Parathyroid adenoma (tissue), 2 donors: ENCODE measurements around the gene BAIAP3.

Experiments used
- H2AFZ ChIP-seq: fragments of 300-600 bp; sonication (generic); one replicate; pipeline ENCODE4 v1.7.0; 2017; ENCODE audit warnings: antibody characterized with exemption, mild to moderate bottlenecking
- H3K27ac ChIP-seq: fragments of 300-600 bp; sonication (generic); one replicate; pipeline ENCODE4 v1.7.0; 2017
- H3K27me3 ChIP-seq: fragments of 300-600 bp; sonication (generic); one replicate; pipeline ENCODE4 v1.7.0; 2017; ENCODE audit warnings: low read length; ENCODE audit not compliant: control insufficient read depth, insufficient read depth
- H3K36me3 ChIP-seq: fragments of 300-600 bp; sonication (generic); one replicate; pipeline ENCODE4 v1.7.0; 2017; ENCODE audit warnings: low read length; ENCODE audit not compliant: control insufficient read depth, insufficient read depth
- H3K4me1 ChIP-seq: fragments of 300-600 bp; sonication (generic); one replicate; pipeline ENCODE4 v1.7.0; 2017; ENCODE audit warnings: control low read depth
- H3K4me2 ChIP-seq: fragments of 300-600 bp; sonication (generic); one replicate; pipeline ENCODE4 v1.7.0; 2017; ENCODE audit warnings: low read length
- H3K4me3 ChIP-seq: fragments of 300-600 bp; sonication (generic); one replicate; pipeline ENCODE4 v1.7.0; 2017; ENCODE audit warnings: low read depth, low read length
- H3K79me2 ChIP-seq: fragments of 300-600 bp; sonication (generic); one replicate; pipeline ENCODE4 v1.7.0; 2017; ENCODE audit warnings: control low read depth
- H3K9ac ChIP-seq: fragments of 300-600 bp; sonication (generic); one replicate; pipeline ENCODE4 v1.7.0; 2017; ENCODE audit warnings: mild to moderate bottlenecking
- H3K9me3 ChIP-seq: fragments of 300-600 bp; sonication (generic); one replicate; pipeline ENCODE4 v1.7.0; 2017; ENCODE audit warnings: low read length; ENCODE audit not compliant: control insufficient read depth
- CTCF ChIP-seq: fragments of 300-600 bp; sonication (generic); IDR thresholded peaks from one replicate; pipeline ENCODE4 v1.7.0; 2017; ENCODE audit warnings: antibody characterized with exemption, mild to moderate bottlenecking
- donor health status: primary hyperparathyroidism.

The BAIAP3 gene

DNA sequence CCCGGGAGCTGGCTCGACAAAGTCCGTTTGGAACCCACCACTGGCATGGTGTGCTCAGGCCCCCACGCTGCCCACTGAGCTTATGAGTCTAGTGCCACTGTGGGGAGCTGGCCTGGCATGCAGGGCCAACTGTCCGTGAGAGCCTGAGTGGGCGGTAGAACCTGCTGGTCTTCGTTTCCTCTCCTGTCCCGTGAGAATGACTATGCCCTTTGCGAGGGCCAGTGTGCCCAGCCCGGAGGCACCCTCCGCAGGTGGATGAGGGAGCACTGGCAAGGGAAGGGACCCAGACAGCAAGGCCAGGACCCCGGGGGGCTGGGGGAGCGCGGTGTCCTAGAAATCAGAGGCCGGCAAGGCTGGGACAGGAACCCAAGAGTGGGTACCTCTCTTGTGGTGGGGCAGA lies 3.2 kb downstream of the BAIAP3 start:
- no peak overlapping the region for H3K9ac ChIP-seq
- peaks cover 4% of the 10 kb centered on the region for H3K4me1 ChIP-seq
- no peak overlapping the region for H3K4me2 ChIP-seq
- no peaks in the 10 kb centered on the region for H3K27me3 ChIP-seq
- H2AFZ ChIP-seq, result no peak overlapping the region
- TF ChIP-seq CTCF, result no peak
- H3K79me2 ChIP-seq, result no peaks in the 10 kb centered on the region
- H3K36me3 ChIP-seq, result no peaks in the 10 kb centered on the region
- no peak overlapping the region for H3K27ac ChIP-seq
- no peaks in the 10 kb centered on the region for H3K9me3 ChIP-seq
- H3K4me3 ChIP-seq, result no peak overlapping the region

- no peak overlapping the region for H3K27ac ChIP-seq
- H2AFZ ChIP-seq, result no peak overlapping the region
- H3K27me3 ChIP-seq, result no peaks in the 10 kb centered on the region
Observed at GRCh38 chr16:1337486-1337885, 4.0 kb downstream of the BAIAP3 start.

DNA sequence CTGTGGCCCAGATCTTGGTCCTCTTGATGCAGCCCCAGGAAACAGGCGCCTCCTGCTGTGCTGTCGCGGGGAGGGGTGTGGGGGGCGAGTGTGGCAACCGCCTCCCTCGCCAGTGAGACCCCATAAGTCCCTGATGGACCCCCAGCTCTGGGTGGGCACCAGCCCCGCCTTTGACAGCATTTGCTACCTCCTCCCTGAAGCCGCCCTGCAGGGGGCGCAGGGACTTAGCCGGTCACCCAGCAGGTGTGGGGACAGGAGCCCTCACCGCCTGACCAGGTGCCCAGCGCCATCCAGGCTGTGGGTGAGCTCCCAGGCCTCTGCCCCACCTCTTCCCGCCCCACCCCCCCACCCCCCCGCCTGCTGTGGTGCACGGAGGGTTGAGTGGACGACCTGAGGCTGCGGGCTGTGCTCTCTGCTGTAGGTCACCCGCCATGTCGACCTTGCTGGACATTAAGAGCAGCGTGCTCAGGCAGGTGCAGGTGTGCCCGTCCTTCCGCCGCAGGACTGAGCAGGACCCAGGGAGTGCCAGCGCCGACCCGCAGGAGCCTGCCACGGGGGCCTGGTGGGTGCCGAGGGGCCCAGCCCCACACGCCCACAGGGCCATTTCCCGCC lies 4.8 kb downstream of the BAIAP3 start:
- peaks cover 6% of the 10 kb centered on the region for H3K4me1 ChIP-seq
- no peaks in the 10 kb centered on the region for H3K36me3 ChIP-seq
- H2AFZ ChIP-seq, result no peak overlapping the region
- H3K9ac ChIP-seq, result no peak overlapping the region
- H3K9me3 ChIP-seq, result no peaks in the 10 kb centered on the region
- no peak overlapping the region for H3K4me2 ChIP-seq
- H3K79me2 ChIP-seq, result no peaks in the 10 kb centered on the region
- H3K27me3 ChIP-seq, result no peaks in the 10 kb centered on the region
- H3K27ac ChIP-seq, result no peak overlapping the region
- TF ChIP-seq CTCF, result no peak
- H3K4me3 ChIP-seq, result no peak overlapping the region

More at GRCh38 chr16:1337486-1337885, 4.0 kb downstream of the BAIAP3 start:
- H3K4me1 ChIP-seq, result peaks cover 3% of the 10 kb centered on the region
- H3K9ac ChIP-seq, result no peak overlapping the region
- no peaks in the 10 kb centered on the region for H3K36me3 ChIP-seq
- no peak overlapping the region for H3K4me2 ChIP-seq
- no peak for TF ChIP-seq CTCF
- no peaks in the 10 kb centered on the region for H3K9me3 ChIP-seq
- H3K4me3 ChIP-seq, result no peak overlapping the region
- no peaks in the 10 kb centered on the region for H3K79me2 ChIP-seq

DNA sequence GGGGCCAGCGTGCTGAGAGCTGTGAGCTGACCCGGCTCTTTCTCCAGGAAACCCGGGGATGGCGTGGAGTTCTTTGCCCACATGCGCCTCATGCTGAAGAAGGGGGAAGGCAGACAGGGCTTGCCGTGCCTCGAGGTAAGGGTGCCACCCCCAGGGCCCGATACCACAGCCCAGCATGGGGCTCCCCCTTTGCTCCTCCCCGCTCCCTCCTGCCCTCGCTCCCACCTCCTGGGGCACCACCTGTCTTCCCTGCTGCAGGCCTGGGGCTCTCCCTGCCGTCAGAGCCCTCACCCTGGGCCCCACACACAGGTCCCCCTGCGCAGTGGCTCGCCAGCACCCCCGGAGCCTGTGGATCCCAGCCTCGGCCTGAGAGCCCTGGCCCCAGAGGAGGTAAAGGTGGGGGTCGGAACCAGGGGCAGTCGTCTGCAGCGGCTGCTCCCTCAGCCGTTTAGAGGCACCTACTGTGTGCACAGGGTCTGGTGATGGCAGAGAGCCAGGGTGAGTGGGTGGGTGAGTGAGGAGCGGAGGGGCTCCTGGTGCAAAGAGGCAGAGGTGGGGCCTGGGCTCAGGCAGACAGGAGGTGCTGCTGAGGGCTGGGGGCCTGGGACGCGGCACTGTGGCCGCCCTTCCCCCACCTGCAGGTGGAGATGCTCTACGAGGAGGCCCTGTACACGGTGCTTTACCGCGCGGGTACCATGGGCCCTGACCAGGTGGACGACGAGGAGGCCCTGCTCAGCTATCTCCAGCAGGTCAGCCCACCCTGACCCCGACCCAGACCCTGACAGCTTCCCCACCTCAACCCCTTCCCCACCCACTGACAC lies 5.6 kb downstream of the BAIAP3 start:
- Histone ChIP-seq H3K79me2 (no peaks in the 10 kb centered on the region), H3K4me1 (peaks cover 6% of the 10 kb centered on the region), H3K9me3 (no peaks in the 10 kb centered on the region), H3K9ac (no peak overlapping the region), H3K4me3 (no peak overlapping the region), H3K27me3 (no peaks in the 10 kb centered on the region), H3K27ac (no peak overlapping the region), H2AFZ (no peak overlapping the region), H3K4me2 (no peak overlapping the region), H3K36me3 (no peaks in the 10 kb centered on the region)
- no peak for TF ChIP-seq CTCF
